Spleen (tissue), 11 donors: Measurements from ENCODE around the gene PIGU. TPM values are rescaled to one million over a fixed set of nuclear protein-coding genes. Genes with fewer than 3 reads are reported as not detected.
A peak's percentile ranks its signal among the peaks of the same experiment; 100 is the strongest.
"Not testable (repeated sequence)": the region's sequence is repeated elsewhere in the genome, so short reads cannot be mapped to it uniquely, and the experiment has no call there.

Source experiments
- DNase-seq: peaks from one replicate; pipeline ENCODE4 v3.0.0-alpha.2; 2020
- H3K27ac ChIP-seq, 8 donors: fragments of 200-600 bp; sonication (generic) in 7 of 8; 1 replicate in 4 of 8; 2 replicates in 4 of 8; pipeline versions ENCODE4 v1.5.0 to v1.8.0; 2016 to 2021; ENCODE audit warnings: inconsistent platforms in 4 of 8, mild to moderate bottlenecking in 4 of 8, moderate library complexity in 1 of 8
- H3K27me3 ChIP-seq, 7 donors: fragments of 200-600 bp; sonication (generic) in 6 of 7; replicated peaks in 1 of 7; 1 replicate in 4 of 7; 2 replicates in 3 of 7; pipeline versions ENCODE4 v1.5.0 to v1.8.0; 2016 to 2021; ENCODE audit warnings: inconsistent platforms in 3 of 7, mild to moderate bottlenecking in 1 of 7
- H3K36me3 ChIP-seq, 6 donors: fragments of 200-600 bp; sonication (generic) in 5 of 6; 1 replicate in 4 of 6; 2 replicates in 2 of 6; pipeline versions ENCODE4 v1.5.0 to v1.8.0; 2016 to 2021; ENCODE audit warnings: inconsistent platforms in 2 of 6
- H3K4me1 ChIP-seq, 6 donors: fragments of 200-600 bp; sonication (generic) in 5 of 6; 1 replicate in 3 of 6; 2 replicates in 3 of 6; pipeline versions ENCODE4 v1.5.0 to v1.8.0; 2016 to 2021; ENCODE audit warnings: inconsistent platforms in 3 of 6
- H3K4me3 ChIP-seq, 8 donors: fragments of 200-600 bp; sonication (generic) in 7 of 8; 1 replicate in 4 of 8; 2 replicates in 4 of 8; pipeline versions ENCODE4 v1.5.0 to v1.8.0; 2016 to 2021; ENCODE audit warnings: inconsistent platforms in 4 of 8, mild to moderate bottlenecking in 4 of 8, moderate library complexity in 2 of 8
- H3K9me3 ChIP-seq, 8 donors: fragments of 200-600 bp; sonication (generic) in 7 of 8; 1 replicate in 4 of 8; 2 replicates in 4 of 8; pipeline versions ENCODE4 v1.5.0 to v1.8.0; 2016 to 2021; ENCODE audit warnings: inconsistent platforms in 4 of 8
- CTCF ChIP-seq, 11 experiments: fragments of 200-600 bp in 7 of 11; fragments of 450-650 bp in 4 of 11; sonication (generic) in 4 of 11; IDR thresholded peaks in 8 of 11; conservative IDR thresholded peaks in 3 of 11; 1 replicate in 7 of 11; 2 replicates in 4 of 11; pipeline versions ENCODE4 v1.4.0 to v1.8.0; 2016 to 2021; ENCODE audit warnings: antibody characterized with exemption in 11 of 11, inconsistent platforms in 4 of 11, mild to moderate bottlenecking in 1 of 11
- POLR2A ChIP-seq, 3 donors: fragments of 450-650 bp; IDR thresholded peaks; one replicate each; pipeline ENCODE4 v1.5.1; 2017; ENCODE audit warnings: antibody characterized with exemption in 3 of 3, mild to moderate bottlenecking in 1 of 3
- POLR2AphosphoS5 ChIP-seq, 3 donors: sonication (generic); formaldehyde crosslinking; IDR thresholded peaks; one replicate each; pipeline ENCODE4 v1.5.1; 2017; ENCODE audit warnings: antibody characterized with exemption in 3 of 3
- WGBS, 5 donors: extraction: QIAGEN DNeasy Blood & Tissue Kit in 3 of 5; methylation state at CpG; one replicate each; pipeline versions ENCODE4 v1.1.5 to v1.1.7; 2013 to 2018; 5-methylcytosine and 5-hydroxymethylcytosine counted together
- intact Hi-C: fragments of 100-400 bp; cut with DNase I; formaldehyde crosslinking; loops from one replicate; pipeline ENCODE4 v1.15.0; 2023; ENCODE audit warnings: low total_unique reads
- polyA plus RNA-seq, 3 donors: library from polyadenylated mRNA; stranded (reverse); fragments of 200-250 nt; gene quantifications; one replicate each; pipeline ENCODE4 v1.2.1, GENCODE V29; 2013
- total RNA-seq, 7 donors: library from RNA; depleted of rRNA in 3 of 7; stranded (reverse); fragments of >200 nt in 3 of 7; fragmentation: NEBNext Ultra II Directional in 4 of 7; extraction: Animal tissue kit (Norgen Biotek cat#: 25700) in 4 of 7; gene quantifications; one replicate each; pipeline versions ENCODE4 v1.1.0 to v1.2.1, GENCODE V29; 2016 to 2021
- donor health status: healthy with polysubstance abuse.
- donor health status: DM: no; HTN: no; CAD: no; lungs with moderate emphysema.
- donor health status: DM: no; HTN: no; CAD: no.
- donor health status: Bipolar disorder and iron deficiency.
- donor health status: healthy.
- donor health status: DM: no; HTN: no; CAD: no.
- donor health status: DM: yes; HTN: yes; CAD: no.

Gene PIGU
- total and polyA plus RNA-seq, 10 donors, result 10.0 to 20.4 (median 14.5) TPM

- H3K27ac ChIP-seq, result no peak overlapping the region
- no peaks in the 10 kb centered on the region for H3K9me3 ChIP-seq
- 93 to 97% (median 96%) methylated on average over 11 of the region's 11 CpGs for WGBS, 5 donors
- DNase-seq, result no peak
- intact Hi-C loops, result loop anchor here (5.0 kb wide), 1 partner anchor 212 kb away; no protein-coding TSS in a partner anchor
- H3K27me3 ChIP-seq, result no peaks in the 10 kb centered on the region
- peaks cover 11 to 72% (median 45%) of the 10 kb centered on the region in 6 donors for H3K4me1 ChIP-seq
- no peak overlapping the region for H3K4me3 ChIP-seq
- H3K36me3 ChIP-seq, result peaks cover 0 to 95% (median 35%) of the 10 kb centered on the region in 6 donors
- no peak for TF ChIP-seq POLR2AphosphoS5 (IDR thresholded peaks at IDR 0.05)
- no peak for TF ChIP-seq POLR2A (IDR thresholded peaks at IDR 0.05)
- no peak for TF ChIP-seq CTCF (IDR thresholded peaks at IDR 0.05 in 8 of 11, conservative IDR thresholded peaks at IDR 0.05 in 3 of 11)
These were observed 152.5 kb downstream of the PIGU start for GRCh38 chr20:34524426-34524825.

GRCh38 chr20:34522969-34523871, 153.7 kb downstream of the PIGU start:
- H3K36me3 ChIP-seq, result peaks cover 0 to 89% (median 25%) of the 10 kb centered on the region in 6 donors
- WGBS, 5 donors, result 56 to 66% (median 64%) methylated on average over 15 to 17 of the region's 17 CpGs
- DNase-seq, result no peak
- no peaks in the 10 kb centered on the region for H3K27me3 ChIP-seq
- H3K4me3 ChIP-seq, result no peak overlapping the region
- H3K4me1 ChIP-seq, result peaks cover 16 to 84% (median 54%) of the 10 kb centered on the region in 6 donors
- intact Hi-C loops, result loop anchor here (5.0 kb wide), 1 partner anchor 211 kb away; no protein-coding TSS in a partner anchor
- H3K9me3 ChIP-seq, result no peaks in the 10 kb centered on the region
- H3K27ac ChIP-seq, result peak overlapping the region in 3 of 8 donors; percentile 15 to 43 (median 34)
- TF ChIP-seq POLR2A (IDR thresholded peaks at IDR 0.05) (no peak), POLR2AphosphoS5 (IDR thresholded peaks at IDR 0.05) (peak in 1 of 3 donors; percentile 30), CTCF (IDR thresholded peaks at IDR 0.05 in 8 of 11, conservative IDR thresholded peaks at IDR 0.05 in 3 of 11) (peak in 8 of 11 experiments; percentile 41 to 57 (median 48))

GRCh38 chr20:34519841-34520240, 157.1 kb downstream of the PIGU start:
- H3K4me1 ChIP-seq, result peaks cover 28 to 91% (median 67%) of the 10 kb centered on the region in 6 donors
- not testable (repeated sequence) for DNase-seq, H3K27me3 ChIP-seq, H3K27ac ChIP-seq, H3K9me3 ChIP-seq, H3K4me3 ChIP-seq
- 87 to 92% (median 91%) methylated on average over 10 of the region's 10 CpGs for WGBS, 5 donors
- intact Hi-C loops, result loop anchor here (5.0 kb wide), 1 partner anchor 208 kb away; no protein-coding TSS in a partner anchor
- H3K36me3 ChIP-seq, result peaks cover 0 to 55% (median 5%) of the 10 kb centered on the region in 6 donors

- peaks cover 0 to 45% (median 3%) of the 10 kb centered on the region in 6 donors for H3K36me3 ChIP-seq
- H3K9me3 ChIP-seq, intact Hi-C loops, H3K27me3 ChIP-seq, H3K4me3 ChIP-seq, H3K27ac ChIP-seq, DNase-seq: not testable (repeated sequence)
- 90 to 96% (median 95%) methylated on average over 7 of the region's 7 CpGs for WGBS, 5 donors
- H3K4me1 ChIP-seq, result peaks cover 28 to 92% (median 72%) of the 10 kb centered on the region in 6 donors
These were observed 158.0 kb downstream of the PIGU start for GRCh38 chr20:34518863-34519262.

- Histone ChIP-seq H3K36me3 (peaks cover 0 to 40% (median 3%) of the 10 kb centered on the region in 6 donors), H3K27ac (peak overlapping the region; percentile 81 to 97 (median 95)), H3K9me3 (no peaks in the 10 kb centered on the region), H3K4me1 (peaks cover 17 to 77% (median 58%) of the 10 kb centered on the region in 6 donors), H3K4me3 (peak overlapping the region; percentile 60 to 94 (median 78)), H3K27me3 (no peaks in the 10 kb centered on the region)
- DNase-seq, result no peak
- intact Hi-C loops, result no loop called here
- no peak for TF ChIP-seq CTCF (IDR thresholded peaks at IDR 0.05 in 8 of 11, conservative IDR thresholded peaks at IDR 0.05 in 3 of 11)
- WGBS, 5 donors, result 0 to 2% (median 1%) methylated on average over 3 of the region's 3 CpGs
These were observed 159.8 kb downstream of the PIGU start for GRCh38 chr20:34517114-34517505.
